Raji (cell line): ENCODE measurements around the gene UHRF1.

Experiments used
- POLR2A ChIP-seq: IDR thresholded peaks from 2 replicates; pipeline ENCODE4 v1.6.1; 2011; ENCODE audit warnings: low read depth, low read length, control low read depth; ENCODE audit not compliant: insufficient read depth

The UHRF1 gene

GRCh38 chr19:4993683-4994082, 84.4 kb downstream of the UHRF1 start:
- no peak for TF ChIP-seq POLR2A

DNA sequence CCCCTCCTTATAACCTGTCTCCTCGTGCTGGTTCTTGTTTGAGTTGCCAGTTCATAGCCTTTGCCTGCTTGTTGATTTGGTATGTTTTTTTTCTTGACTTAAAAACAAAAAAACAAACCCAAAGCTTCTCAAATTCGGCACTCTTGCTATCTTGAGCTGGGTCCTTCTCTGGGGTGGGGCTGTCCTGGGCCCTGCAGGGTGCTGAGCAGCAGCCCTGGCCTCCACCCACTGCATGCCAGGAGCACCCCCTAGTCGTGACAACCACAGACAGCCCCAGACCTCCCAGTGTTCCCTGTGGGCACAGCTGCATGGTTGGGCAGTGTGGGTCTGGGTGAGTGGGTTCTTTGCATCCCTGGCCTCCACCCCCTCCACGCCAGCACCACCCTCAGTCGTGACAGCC, 87.4 kb downstream of the UHRF1 start:
- TF ChIP-seq POLR2A = no peak

DNA sequence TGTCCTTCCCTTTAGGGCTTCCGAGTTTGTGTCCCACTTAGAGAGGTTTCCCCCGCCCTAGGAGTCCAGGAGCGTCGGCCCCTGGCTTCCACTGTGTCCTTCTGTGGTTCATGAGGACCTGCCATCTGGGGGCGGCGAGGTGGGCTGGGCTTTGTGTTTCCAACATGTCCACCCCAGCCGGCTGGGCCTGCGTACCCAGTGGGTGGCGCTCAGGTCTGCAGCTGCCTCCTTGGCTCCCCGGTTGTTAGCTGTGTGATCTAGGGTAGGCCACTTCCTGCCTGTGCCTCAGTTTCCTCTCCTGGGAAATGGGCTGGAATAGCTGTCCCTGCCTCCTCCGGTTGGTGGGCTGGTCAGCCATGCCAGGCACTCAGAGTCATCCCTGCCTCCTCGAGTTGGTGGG, 88.0 kb downstream of the UHRF1 start:
- no peak for TF ChIP-seq POLR2A

DNA sequence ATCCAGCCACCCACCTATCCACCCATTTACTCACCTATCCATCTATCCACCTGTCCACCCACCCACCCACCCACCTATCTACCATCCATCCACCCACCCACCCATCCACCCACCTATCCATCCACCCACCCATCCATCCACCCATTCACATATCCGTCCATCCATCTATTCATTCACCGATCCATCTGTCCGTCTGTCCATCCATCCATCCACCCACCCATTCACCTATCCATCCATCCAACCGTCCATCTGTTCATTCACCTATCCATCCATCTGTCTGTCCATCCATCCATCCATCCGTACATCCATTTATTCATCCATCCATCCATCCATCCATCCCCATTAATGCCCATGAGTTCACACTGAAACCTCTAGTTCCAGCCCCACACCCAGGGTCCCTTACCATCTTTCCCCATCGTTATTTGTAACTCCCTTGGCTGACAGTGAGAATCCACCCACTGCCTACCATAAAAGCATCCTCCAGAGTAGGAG, 90.9 kb downstream of the UHRF1 start:
- no peak for TF ChIP-seq POLR2A

DNA sequence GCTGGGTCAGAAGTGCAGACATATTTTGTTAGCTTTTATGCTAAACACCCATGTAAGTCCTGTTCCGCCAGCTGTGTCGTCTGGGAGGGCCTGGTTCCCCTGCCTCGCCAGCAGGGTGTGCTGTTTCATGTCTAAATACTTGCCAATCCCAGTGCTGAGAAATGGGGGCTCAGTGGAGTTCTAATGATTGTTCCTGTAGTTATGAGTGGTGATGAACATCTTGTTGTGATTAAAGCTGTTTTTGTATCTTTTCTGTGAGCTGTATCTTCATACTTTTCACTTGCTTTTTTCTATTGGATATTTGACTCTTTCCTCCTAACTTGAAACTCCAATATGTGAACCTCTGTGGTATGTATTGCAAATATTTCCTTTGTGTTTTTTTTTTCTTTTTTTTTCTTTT, 92.3 kb downstream of the UHRF1 start:
- no peak for TF ChIP-seq POLR2A

- no peak for TF ChIP-seq POLR2A
Measured at GRCh38 chr19:5002143-5002542, 92.8 kb downstream of the UHRF1 start.

GRCh38 chr19:5003781-5004180, 94.5 kb downstream of the UHRF1 start:
- no peak for TF ChIP-seq POLR2A

DNA sequence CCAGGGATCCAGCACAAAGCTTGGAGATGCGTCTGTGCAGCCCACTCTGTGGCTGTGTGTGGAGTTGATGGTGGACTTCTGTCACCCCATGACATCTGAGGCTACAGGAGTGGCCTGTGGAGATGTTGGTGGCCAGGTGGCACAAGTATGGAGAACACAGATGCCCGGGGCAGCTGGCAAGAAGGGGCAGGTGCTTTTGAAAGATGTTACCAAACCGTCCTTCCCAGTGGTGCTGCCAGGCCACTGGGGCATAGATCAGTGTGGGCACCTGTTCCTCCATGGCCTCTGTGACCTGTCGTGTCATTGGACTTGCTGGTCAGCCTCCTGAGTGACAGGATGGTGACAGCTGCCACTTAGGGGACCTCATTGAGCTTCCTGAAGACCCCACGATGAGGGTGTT, 95.8 kb downstream of the UHRF1 start:
- no peak for TF ChIP-seq POLR2A

DNA sequence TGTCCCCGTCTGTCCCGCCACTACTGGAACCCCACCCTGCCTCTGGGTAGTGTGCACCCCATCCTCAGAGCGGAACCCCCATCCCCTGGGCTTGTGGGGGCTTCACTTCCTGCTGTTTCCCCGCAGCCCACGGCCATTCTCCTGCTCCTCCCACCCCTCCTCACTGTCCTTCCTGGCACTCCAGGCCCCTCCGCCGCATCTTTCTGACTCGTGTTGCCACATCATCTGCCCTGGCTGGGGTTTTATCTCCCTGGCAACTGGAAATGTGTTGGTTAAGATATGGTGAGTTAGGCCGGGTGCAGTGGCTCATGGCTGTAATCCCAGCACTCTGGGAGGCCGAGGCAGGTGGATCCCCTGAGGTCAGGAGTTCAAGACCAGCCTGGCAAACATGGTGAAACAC, 96.9 kb downstream of the UHRF1 start:
- TF ChIP-seq POLR2A = no peak

DNA sequence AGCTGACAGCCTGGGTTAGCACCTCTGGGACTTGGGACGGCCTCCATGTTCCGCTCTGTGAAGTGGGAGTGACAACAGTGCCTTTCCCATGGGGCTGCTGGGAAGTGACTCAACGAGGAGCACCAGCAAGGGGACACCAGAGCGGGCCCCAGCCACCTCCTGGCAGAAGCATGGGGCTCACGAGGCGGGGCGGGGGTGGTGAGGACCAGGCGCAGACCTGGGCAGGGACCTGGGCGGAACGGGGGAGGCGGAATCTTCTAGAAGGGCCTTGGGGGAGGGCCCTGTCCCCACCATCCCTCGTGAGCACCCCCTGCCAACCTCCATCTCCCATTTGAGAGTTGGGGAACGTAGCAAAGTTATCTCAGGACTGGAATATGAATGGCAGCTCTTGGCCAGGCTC, 97.5 kb downstream of the UHRF1 start:
- TF ChIP-seq POLR2A = no peak
